ENCODE results near the gene MAP2K6.

MAP2K6 gene

DNA sequence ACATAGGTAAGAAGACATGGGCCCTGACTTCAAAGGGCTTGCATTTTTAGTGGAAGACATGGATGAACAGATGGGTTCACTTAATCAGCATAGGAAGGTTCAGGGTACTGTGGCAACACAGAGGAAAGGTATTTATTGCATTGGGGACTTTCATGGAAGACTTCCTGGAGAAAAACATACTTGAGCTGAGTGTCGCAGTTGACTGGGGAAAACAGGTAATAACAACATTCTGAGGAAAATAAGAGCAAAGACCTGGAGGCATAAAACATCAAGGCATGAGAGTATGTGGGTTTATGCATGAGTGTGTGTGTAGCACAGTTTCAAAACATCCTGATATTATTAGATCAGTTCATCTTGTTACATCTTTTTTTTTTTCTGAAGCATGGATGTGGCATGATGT lies 82.7 kb downstream of the MAP2K6 start:
- no peak for DNase-seq

DNA sequence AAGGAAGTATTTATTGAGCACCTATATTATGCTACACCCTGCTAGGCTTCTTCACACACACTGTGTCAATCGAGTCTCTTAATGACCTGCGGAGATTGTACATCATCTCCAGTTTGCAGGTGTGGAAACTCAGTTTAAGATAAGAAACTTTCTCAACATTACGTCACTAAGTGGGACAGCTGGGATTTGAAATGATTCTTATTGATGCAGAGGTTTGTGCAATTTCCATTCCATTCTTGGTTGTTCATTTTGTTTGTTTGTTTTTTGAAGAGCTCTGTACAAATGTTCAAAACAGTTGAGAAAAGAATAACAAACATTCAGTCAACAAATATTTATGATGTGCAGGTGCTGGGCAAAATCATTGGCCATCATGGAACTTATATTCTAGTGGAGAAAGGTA lies 84.8 kb downstream of the MAP2K6 start:
- DNase-seq = no peak

DNA sequence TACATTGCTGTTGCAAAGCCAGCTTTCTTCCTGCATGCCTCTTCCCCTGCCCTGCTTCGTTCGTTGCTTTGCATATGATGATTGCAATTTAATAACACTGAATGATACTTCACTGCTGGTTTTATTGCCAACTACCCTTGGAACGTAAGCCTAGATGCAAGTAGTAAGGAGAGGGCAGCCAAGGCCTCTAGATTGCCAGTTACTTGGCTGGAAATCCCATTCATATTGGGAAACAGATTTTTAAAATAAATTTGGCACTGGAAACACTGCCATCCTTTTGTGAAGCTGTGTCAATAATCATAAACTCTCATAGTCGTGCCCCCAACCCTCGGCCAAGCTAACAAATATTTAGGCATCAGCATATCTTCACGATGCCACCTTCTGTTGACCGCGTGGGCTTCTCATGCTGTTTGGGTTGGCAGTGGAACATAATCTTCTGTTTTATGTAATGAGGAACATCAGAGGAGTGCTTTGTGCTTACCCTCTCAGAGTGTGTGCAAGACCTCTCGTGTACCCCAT lies 86.5 kb downstream of the MAP2K6 start:
- DNase-seq = no peak

- no peak for DNase-seq
Observed at GRCh38 chr17:69501591-69502468, 87.3 kb downstream of the MAP2K6 start.

DNA sequence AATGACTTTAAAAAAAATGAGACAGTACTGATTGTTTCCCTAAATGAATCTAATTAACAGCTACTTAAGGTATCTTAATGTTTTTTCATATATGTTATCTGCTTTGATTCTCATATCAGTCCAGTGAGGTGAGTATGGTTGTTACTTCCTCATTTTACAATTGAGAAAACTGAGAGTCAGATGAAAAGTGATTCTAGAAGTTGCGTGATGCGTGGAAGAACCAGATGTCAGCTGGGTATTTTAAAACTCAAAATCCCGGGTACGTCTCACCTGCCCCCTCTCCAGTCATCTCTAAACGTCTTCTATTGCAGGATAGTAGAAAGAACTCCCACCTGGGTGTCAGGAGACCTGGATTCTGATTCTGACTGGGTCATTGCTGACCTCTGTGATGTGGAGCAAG lies 89.2 kb downstream of the MAP2K6 start:
- no peak for DNase-seq

DNA sequence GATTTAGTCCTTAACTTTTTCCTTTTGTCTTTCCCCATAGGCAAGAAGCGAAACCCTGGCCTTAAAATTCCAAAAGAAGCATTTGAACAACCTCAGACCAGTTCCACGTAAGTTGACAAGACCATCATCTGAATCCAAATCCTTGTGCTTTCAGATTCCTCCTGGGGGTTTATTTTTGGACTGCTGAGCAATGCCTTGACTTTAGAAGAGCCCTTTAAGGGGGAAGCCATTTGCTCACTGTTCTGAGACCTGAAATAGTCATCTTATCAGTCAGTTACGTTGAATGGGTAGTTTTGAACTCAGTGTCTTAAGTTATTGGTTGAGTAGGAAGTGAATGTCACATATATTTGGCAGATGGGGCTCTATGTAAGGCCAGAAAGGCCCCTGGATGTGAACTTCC lies 91.2 kb downstream of the MAP2K6 start:
- no peak for DNase-seq

DNA sequence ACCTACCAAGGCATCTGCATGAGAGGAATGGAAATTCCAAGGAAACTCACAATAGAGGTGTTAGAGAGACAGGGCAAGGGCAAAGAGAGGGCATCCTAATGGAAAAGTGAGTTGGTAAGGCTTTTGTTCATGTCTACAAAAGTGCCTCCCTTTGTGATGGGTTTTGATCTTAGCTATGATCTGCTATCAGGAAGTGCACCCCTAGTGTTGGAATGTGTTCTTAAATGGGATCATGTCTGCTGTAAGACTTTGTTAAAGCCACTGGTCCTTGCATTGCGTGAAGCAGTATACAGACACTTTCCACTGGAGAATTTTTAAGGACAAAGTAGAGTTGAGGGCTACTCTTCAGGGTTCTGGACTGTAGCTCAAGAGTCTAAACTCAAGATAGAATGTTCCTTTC lies 92.0 kb downstream of the MAP2K6 start:
- no peak for DNase-seq

DNA sequence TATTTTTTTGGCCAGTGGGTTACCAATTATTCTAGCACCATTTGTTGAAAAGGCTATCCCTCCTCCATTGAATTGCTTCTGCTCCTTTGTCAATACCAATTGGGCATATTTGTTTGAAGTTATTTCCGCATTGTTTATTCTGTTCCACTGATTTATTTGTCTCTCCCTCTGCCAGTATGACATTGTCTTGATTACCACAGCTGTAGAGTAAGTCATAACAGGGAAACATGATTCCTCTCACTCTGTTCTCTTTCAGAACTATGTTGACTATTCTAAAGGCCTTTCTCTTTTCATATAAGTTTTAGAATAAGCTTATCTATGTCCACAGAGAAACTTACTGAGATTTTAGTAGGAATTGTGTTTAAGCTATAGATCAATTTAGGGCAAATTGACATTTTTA lies 94.3 kb downstream of the MAP2K6 start:
- DNase-seq = no peak

DNA sequence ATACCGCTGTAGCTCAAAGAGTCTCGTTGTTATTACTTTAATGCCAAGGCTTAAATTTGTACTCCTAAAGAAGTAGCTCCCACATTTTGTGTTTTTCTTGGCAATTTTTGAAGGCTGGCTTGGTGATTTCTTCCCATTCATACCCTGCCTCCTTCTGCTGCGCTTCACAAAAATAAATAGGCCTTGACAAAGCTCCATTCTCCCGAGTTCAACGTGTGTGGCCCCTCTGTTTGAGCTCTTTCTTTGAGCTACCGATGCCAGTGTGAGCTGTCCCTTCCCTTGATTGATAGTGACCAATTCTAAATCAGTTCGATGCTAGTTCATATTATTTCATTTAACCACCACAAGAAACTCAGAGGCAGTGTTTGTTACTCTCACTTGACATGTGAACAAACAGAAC lies 96.8 kb downstream of the MAP2K6 start:
- DNase-seq = no peak

DNA sequence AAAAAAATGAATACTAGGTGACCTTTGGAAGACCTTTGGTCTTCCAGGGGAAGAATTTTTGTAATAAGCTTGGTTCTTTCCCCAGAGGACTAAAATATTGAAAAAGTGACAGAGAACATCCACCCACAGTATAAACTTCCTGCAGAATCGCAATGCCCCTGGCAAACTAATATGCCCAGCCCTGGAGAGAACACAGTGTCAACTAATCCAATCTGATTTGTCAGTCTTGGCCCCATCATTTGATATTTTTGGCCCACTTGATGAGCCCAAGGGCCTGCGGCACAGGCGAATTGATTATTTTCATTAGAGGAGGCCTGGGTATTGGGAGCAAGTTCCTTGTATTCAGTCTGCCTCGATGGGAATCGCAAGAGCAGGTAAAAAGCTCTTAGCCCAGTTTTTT lies 98.4 kb downstream of the MAP2K6 start:
- no peak for DNase-seq

GRCh38 chr17:69516225-69516624 lies 101.7 kb downstream of the MAP2K6 start:
- no peak for DNase-seq

DNA sequence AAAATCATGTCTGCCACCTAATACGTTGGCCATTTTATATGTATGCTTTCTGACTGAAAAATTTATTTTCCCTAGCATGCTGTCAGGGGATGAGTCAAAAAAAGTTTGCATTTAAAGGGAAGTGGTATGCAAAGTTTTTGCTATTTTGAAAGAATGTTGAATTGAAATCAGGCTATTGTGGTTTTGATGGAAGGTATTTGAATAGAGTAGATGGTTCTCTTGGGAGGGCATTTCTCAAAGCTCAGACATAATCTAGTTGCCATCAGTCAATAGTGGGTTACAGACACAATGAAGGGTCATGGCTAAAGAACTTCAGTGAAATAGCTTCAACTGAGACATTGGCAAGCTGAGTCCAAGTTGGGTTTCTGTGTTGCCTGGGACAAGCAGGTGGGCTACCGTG lies 102.4 kb downstream of the MAP2K6 start:
- no peak for DNase-seq

DNA sequence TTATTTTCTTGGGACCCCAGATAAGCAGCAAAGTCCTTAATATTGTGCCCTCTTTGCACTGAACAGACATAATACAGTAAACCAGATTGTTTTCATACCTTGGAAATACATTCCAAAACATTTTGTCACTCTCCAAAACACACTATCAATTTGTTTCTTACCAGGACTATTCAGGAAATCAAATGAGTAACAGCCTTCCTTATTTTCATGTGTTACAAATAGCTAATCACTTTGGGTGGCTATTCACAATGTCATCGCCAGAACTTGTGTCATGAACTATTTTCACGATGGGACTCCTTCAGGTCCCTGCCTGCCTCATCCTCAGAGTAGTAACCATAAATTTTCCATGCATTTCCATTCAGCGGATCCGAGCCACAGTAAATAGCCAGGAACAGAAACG lies 104.5 kb downstream of the MAP2K6 start:
- DNase-seq = no peak

- DNase-seq = no peak
Observed at GRCh38 chr17:69523244-69523861, 108.9 kb downstream of the MAP2K6 start.

GRCh38 chr17:69524854-69525253 lies 110.4 kb downstream of the MAP2K6 start:
- no peak for DNase-seq

DNA sequence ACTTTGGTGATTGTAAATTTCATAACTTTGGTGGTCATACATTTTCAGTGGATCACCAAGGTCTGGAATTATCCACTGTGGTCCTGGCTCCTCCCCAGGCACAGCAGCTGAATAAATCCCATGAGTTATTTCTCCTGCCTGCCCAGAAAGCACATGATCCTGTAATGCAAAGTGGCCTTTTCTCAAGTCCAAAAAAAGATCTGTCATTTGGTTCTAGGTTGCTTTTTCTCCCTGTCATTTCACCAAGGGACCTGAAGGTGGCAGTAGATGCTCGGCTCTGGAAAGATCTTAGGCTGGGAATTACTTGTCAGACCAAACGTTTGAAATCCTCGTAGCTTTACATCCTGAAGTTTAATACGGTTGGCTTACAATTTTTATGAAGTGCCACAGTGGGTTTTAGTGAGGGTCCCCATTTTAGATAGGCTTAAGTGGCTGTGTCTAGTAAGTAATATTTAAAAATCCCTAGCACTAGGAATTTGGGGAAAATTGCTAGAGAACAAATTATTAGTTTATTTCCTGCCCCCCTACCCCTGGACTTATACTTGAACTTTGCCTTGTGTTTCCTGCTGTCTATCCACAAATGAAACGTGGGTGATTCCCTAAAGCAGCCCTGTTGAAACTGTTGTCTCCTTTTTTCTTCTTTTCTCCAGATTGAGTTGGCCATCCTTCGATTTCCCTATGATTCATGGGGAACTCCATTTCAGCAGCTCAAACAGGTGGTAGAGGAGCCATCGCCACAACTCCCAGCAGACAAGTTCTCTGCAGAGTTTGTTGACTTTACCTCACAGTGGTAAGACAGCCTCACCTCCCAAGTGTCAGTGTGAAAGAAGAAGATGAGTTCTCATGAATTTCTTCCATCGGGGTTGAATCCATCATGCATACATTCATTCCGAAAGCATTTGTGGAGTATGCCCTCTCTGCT lies 111.7 kb downstream of the MAP2K6 start:
- no peak for DNase-seq

- no peak for DNase-seq
Observed at GRCh38 chr17:69528035-69528434, 113.5 kb downstream of the MAP2K6 start.

GRCh38 chr17:69533481-69534234 lies 119.2 kb downstream of the MAP2K6 start:
- DNase-seq = no peak

GRCh38 chr17:69534235-69534621 lies 119.7 kb downstream of the MAP2K6 start:
- no peak for DNase-seq

DNA sequence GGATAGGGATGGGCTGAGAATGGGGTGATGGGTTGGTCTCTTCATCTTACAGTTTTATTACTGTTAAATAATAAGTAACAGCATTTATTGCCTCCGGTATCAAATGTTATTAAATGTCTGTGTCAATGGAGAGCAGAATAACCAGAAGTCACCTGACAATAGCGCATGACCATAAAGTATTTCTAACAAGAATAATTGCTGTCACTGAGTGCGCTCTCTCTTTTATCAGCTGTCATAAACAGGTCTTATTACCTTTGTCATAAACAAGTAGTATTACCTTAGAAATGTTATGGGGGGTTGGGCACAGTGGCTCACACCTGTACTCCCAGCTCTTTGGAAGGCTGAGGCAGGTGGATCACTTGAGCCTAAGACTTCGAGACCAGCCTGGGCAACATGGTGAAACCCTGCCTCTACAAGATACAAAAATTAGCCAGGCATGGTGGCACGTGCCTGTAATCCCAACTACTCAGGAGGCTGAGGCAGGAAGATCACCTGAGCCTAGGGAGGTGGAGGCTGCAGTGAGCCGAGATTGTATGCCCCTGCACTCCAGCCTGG lies 120.6 kb downstream of the MAP2K6 start:
- DNase-seq = no peak

DNA sequence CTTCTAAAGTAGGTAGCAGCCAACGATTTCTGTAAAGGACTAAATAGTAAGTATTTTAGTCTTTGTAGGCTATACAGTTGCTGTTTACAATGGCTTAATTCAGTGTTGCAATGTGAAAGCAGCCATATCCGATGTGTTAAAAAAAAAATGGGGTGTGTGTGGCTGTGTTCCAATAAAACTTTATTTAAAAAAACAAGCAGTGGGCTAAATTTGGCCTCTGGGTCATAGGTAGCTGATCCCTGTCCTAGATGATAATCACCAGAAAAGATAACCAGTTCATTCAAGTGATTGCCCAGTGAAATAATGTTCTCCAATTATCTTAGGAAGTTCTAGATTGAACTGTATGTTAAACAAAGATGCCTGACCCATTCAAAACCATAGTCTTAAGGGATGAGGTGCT lies 124.3 kb downstream of the MAP2K6 start:
- DNase-seq = no peak

DNA sequence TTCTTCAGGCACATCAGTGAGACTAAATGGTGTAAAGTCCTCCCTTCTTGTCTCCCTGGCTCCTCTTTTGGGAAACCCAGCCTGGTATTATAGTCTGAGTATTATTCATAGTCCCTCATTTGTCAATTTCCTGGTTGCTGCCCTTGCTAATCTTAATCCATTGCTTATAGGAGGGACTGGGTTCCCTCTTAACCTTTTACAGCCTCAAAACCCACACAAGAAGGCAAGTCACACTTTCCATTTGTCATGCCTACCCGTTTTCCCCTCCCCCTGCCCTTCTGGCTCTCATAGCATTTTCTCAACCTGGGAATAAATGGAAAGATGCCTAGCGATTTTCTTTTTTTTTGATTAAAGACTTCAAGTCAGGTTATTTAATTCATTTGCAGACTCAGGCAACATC lies 124.8 kb downstream of the MAP2K6 start:
- no peak for DNase-seq

All from cortex of kidney (tissue), 1 donor.